Erythroblast (primary cell): ENCODE data around the gene CHST7.

ENCODE experiments used
- DNase-seq, 2 experiments: peaks; one replicate each; lab custom pipeline; 2025; lab: John Stamatoyannopoulos, UW
- GATA1 ChIP-seq: IDR thresholded peaks from 2 replicates; pipeline ENCODE4 v1.6.1; 2011; ENCODE audit warnings: low read depth, mild to moderate bottlenecking, control low read depth, low read length, moderate library complexity
- POLR2A ChIP-seq: IDR thresholded peaks from 2 replicates; pipeline ENCODE4 v1.6.1; 2011; ENCODE audit warnings: mild to moderate bottlenecking, low read length

CHST7 gene

DNA sequence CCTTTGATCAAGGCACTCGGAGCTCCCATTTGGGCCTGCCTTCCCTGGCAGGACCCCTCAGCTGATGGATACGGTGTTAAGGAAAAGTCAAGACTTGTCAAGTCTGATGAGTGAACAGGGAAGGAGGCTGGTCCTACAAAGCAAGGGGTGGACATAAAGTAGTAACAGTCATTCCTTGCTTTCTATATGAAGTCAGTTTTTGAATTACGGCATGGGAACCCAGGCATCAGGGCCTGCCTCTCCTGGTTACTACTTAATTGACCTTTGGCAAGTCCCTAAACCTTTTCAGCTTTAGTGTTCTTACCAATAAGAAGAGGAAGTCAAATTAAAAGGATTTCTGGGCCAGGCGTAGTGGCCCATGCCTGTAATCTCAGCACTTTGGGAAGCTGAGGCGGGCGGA, 7.0 kb downstream of the CHST7 start:
- TF ChIP-seq POLR2A (no peak), GATA1 (no peak)

DNA sequence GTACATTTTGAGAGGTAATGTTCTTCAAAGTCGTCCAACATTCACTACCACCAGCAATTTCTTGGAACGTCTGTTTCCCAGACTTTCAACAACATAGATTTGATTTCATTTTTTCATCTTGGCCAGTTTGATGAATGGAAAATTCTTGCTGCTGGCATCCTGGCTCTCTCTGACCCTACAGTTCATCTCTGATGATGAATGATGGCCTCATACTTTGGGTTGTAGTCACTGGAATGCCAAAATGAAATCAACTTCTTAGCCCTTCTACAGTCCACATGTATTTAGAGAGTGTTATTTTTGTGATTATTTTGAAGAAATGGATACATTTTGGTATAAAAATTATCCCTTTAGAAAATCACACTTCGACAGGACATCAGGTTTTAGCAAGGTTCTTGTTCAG, 8.8 kb downstream of the CHST7 start:
- TF ChIP-seq GATA1 (no peak), POLR2A (no peak)
- DNase-seq, result no peak

More for the DNA sequence above, 7.0 kb downstream of the CHST7 start:
- no peak for DNase-seq

DNA sequence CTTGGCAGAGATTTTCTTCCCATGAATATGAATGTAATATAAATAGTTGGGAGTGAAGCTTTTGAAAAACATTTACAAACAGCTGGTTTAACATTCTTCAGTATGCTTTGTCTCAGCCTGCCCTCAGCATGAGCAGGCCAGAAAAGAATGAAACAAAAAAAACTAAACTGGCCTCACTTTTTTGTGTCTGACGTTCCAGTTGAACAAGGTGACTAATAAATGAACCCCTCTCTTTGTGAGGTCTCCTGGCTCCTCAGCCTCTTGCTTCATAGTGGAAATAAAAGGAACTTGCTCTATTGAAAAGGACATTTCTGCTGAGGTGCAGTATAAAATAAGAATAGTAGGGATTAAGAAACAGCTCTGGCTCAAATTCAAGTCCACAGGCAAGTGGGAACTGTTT, 9.4 kb downstream of the CHST7 start:
- no peak for DNase-seq
- TF ChIP-seq GATA1 (no peak), POLR2A (no peak)

DNA sequence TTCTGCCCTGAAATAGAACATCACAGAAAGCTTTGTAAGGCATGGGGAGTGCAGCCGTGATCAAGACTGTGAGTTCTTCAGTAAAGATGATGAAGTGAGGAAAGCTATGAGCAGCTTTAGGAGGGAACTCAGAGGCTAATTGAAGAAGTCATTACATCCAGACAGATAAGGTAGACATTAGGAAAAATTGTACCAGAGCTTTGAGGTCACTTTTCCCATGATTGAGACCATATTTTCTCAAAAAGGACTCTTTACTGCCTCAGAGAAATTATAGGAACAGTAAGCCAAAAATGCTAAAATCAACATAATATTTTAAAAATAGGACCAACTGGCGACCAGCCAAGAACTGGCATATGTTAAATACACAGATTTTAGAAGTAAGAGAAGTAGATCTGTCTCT, 11.2 kb downstream of the CHST7 start:
- DNase-seq, result no peak
- TF ChIP-seq POLR2A, result no peak
- TF ChIP-seq GATA1, result no peak

DNA sequence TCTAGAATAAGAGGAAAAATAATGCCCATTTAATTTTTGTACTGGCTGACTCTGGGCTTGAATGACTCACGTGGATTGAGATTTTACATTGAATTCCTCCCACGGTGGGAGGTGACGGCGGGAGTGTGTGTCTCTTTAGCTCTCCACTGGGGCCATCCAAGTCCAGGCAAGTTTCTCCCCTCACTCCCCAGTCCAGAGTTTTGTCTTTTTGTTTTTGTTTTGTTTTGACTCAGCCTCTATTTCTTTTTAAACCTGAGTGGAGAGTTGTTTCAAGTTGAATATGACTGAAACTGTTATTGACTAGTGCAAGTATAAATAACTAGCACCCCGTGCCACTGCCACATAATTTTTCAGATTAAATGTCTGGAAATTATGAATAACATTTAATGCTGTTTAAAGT, 13.6 kb downstream of the CHST7 start:
- TF ChIP-seq GATA1 (no peak), POLR2A (no peak)
- DNase-seq, result no peak

DNA sequence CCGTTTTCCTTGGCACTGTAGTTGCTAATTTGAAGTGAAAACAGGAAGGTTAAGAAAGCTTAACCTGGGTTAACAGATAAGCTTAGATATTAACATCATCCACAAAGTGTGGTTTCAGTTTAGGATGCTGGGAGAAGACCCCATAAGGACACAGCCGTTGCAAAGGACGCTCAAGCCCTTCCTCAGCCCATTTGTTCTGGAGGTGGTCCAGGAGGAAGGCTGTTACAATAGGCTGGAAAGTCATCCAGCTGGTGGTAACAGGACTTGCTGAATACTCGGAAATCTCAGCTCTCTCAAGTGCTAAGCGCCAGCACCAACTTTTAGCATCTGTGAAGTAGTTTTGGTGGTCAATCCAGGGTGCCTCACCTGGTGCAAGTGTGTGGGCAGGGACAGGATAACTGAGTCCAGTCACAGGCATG, 14.2 kb downstream of the CHST7 start:
- TF ChIP-seq GATA1 (no peak), POLR2A (no peak)
- no peak for DNase-seq

DNA sequence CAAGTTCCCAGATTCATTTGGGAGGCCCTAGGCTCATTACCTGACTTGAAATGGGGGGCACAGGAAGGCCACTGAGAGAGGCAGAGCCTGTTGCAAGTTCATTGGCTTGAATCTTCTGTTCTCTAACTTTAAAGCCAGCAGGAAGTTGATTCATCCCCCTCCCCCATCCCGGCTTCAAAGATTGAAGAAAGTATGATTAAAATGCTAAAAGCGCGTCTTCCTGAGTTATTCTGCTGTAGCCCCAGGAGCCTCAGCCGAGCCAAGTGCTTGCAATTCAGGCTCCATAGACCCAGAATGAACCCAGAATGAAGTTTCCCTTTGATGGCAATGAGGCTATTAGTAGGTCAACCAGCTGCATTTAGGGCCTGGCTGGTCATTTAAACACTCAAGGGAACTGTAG, 14.7 kb downstream of the CHST7 start:
- TF ChIP-seq GATA1 (no peak), POLR2A (no peak)
- no peak for DNase-seq

DNA sequence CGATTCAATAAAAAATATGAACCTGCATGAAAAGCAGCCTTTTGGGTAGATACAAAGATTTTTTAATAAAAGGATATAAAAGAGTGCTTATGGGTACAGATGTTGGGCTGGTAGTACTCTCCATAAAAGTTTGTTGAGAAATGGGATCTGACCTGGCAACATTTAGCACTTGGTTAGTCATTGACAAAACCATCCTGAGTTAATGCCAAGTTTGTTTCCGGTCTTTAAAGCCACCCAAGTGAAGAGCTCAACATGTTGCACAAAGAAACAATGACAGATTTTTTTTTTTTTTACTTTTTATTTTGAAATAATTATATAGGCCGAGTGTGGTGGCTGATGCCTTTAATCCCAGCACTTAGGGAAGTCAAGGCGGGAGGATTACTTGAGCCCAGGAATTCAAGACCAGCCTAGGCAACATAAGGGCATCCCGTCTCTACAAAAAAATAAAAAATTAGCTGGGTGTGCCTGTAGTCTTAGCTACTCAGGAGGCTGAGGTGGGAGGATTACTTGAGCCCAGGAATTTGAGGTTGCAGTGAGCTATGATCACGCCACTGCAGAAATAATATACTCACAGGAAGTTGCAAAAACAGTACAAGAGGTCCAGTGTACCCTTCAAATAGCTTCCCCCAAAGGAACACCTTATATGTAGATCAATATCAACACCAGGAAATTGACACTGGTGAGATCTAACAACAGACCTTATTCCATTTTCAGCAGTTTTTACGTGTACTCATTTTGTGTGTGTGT, 16.6 kb downstream of the CHST7 start:
- TF ChIP-seq GATA1, result no peak
- no peak for TF ChIP-seq POLR2A
- no peak for DNase-seq

DNA sequence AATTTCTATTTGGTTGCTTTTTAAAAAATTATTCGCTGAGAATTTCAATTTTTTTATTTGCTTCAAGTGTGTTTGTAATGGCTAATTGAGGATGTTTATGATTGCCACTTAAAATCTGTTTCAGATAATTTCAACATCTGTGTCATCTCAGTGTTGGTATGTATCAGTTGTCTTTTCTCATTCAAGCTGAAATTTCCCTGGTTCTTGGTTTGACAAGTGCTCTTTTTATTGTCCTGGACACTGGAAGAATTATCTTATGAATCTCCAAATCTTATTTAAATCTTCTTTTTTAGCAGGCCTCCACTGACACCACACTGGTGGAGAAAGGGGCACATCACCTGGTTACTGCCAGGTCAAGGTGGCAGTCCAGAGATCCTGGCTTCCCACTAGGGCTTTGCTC, 21.5 kb downstream of the CHST7 start:
- DNase-seq, result no peak

DNA sequence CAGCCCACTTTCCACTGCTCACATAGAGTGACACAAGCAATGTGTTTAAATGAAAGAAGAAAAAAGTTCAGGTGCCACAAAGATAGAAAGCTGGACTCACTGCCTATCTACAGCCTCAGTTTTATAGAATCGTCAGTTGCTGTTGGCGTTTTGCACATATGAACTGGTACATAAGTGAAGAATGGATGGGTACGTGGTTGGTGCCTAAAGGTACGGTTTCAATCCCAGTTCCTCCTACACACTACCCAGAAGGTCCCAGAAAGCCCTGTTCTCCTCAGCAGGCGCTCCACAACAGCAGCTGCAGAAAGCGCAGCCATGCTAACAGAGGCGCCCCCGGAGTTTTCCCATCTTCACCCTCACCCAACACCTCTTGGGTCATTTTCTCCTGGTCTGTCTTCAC, 23.6 kb downstream of the CHST7 start:
- TF ChIP-seq POLR2A (no peak), GATA1 (no peak)
- no peak for DNase-seq

More for the DNA sequence above, 21.5 kb downstream of the CHST7 start:
- no peak for TF ChIP-seq POLR2A
- TF ChIP-seq GATA1, result no peak

DNA sequence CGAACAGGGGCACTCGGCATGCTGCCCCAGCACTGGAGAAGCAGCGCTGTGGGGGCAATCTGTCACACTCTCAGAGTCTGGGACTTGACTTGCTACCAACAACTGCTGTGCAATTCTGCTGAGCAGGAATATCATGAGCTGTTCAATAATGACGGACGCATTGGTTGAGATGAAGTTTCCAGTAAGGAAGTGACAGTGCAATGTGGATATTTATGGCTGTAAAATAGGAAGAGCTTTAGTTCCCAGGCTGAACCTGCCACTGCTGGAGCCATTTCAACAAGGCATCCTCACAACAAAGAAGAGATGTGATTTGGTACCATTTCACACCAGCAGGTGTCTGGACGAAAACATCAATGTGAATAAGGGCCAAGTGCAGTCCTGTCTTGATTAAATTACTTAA, 24.2 kb downstream of the CHST7 start:
- no peak for TF ChIP-seq GATA1
- no peak for TF ChIP-seq POLR2A

DNA sequence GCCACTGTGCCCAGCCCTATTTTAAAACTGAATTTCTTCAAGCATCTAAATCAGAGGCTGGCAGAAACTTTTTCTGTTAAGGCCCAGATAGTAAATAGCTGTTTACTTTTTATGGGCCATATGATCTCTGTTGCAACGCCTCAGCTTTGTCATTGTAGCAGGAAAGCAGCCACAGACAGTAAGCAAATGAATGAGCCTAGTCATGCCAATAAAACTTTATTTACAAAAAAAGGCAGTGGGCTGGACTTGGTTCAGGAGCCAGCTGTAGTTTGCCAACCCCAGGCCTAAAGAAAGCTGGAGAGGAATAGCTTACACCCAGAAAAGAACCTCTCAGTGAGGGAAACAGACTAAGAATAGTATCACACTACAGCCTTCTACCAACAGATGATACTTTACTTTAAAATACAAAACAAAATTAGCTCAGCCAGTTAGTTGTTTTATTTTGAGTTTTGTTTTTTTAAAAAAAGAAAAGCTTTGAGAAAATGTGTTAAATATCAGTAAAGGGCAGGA, 25.5 kb downstream of the CHST7 start:
- no peak for TF ChIP-seq GATA1

More for the DNA sequence above, 24.2 kb downstream of the CHST7 start:
- DNase-seq, result no peak

DNA sequence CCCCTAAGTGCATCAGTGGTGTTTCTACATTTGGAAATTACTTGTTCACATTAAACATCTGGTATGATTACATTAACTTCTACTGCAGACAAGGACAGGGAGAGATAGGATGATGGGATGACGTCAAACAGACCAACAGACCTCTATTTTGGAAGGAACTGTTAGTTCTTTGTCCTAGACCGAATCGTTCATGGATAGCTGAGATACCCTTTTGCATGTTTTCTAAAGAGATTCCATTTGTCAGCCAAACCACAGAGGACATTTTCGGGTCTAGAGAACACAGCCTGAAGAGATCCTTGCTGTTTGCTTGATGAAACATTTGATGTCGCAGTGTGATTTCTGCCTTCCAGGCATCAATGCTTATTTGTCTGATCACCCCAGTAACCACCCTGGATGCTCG, 27.7 kb downstream of the CHST7 start:
- no peak for TF ChIP-seq POLR2A
- no peak for TF ChIP-seq GATA1

More for the DNA sequence above, 25.5 kb downstream of the CHST7 start:
- DNase-seq, result no peak

DNA sequence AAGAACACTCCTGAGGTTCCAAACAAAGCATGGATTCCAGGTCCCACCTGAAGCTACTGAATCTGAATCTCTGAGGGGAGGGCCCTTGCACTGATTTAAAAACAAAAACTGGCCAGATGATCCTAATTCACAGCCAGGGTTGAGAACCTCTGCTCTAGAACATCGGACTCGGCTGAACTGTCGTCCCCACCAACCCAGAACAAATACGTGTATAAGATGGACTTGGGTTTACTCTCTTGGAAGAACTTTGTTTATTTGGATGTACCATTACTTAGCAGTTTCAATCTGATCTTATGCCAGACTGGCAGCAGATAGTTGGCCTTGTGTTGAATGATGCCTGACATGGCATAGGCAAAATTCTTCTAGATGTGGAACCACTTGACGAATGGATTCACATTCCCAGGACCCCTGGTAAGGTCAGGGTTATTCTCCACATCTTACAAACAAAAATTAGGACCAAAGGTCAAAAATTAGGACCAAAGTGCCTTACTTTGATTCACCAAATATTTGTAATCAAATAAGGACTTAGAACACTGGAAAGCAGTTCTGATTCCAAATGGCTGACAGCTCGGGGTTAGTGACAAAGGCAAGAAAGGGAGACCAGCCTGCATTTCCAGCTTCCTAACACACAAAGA, 29.0 kb downstream of the CHST7 start:
- no peak for TF ChIP-seq POLR2A
- TF ChIP-seq GATA1, result no peak
- DNase-seq, result no peak

More for the DNA sequence above, 27.7 kb downstream of the CHST7 start:
- DNase-seq, result no peak
